Gastrocnemius medialis (tissue), 4 donors: ENCODE measurements around the gene THAP4. TPM values are rescaled to one million over a fixed set of nuclear protein-coding genes. Genes with fewer than 3 reads are reported as not detected.

Source experiments
- ATAC-seq, 2 donors: fragments of 150-250 bp; one replicate each; pipeline ENCODE4 v1.9.1; 2016
- DNase-seq, 2 donors: peaks; one replicate each; pipeline ENCODE4 v3.0.0-alpha.2; 2019
- H3K27ac ChIP-seq, 4 donors: fragments of 200-600 bp; sonication (generic); 1 replicate in 1 of 4; 2 replicates in 3 of 4; pipeline ENCODE4 v1.5.1; 2016 to 2018; ENCODE audit warnings: mild to moderate bottlenecking in 2 of 4, moderate library complexity in 1 of 4
- H3K27me3 ChIP-seq, 3 donors: fragments of 200-600 bp; sonication (generic) in 2 of 3; 1 replicate in 1 of 3; 2 replicates in 2 of 3; pipeline versions ENCODE4 v1.5.1 to v1.6.0; 2016 to 2019; ENCODE audit warnings: mild to moderate bottlenecking in 1 of 3, moderate library complexity in 1 of 3
- H3K36me3 ChIP-seq, 2 donors: fragments of 200-600 bp; sonication (generic) in 1 of 2; one replicate each; pipeline ENCODE4 v1.5.1; 2017 to 2018
- H3K4me1 ChIP-seq, 2 donors: fragments of 200-600 bp; sonication (generic) in 1 of 2; one replicate each; pipeline ENCODE4 v1.5.1; 2016 to 2017; ENCODE audit warnings: mild to moderate bottlenecking in 2 of 2
- H3K4me3 ChIP-seq, 4 donors: fragments of 200-600 bp; sonication (generic) in 3 of 4; 1 replicate in 1 of 4; 2 replicates in 3 of 4; pipeline ENCODE4 v1.5.1; 2016 to 2019; ENCODE audit warnings: mild to moderate bottlenecking in 2 of 4
- H3K9me3 ChIP-seq, 3 donors: fragments of 200-600 bp; sonication (generic) in 2 of 3; 1 replicate in 1 of 3; 2 replicates in 2 of 3; pipeline ENCODE4 v1.5.1; 2016 to 2019
- POLR2A ChIP-seq, 2 donors: fragments of 450-650 bp; IDR thresholded peaks; one replicate each; pipeline ENCODE4 v1.6.1; 2017; ENCODE audit warnings: antibody characterized with exemption in 2 of 2, mild to moderate bottlenecking in 2 of 2, moderate library complexity in 2 of 2
- in situ Hi-C, 4 donors: fragments of 200-750 bp; cut with MboI; loops; one replicate each; pipeline versions ENCODE4 v1.15.0 to v1.8.0; 2017; ENCODE audit warnings: low sequenced_read_pairs in 4 of 4
- intact Hi-C: fragments of 100-400 bp; cut with DNase I; formaldehyde crosslinking; loops from one replicate; pipeline ENCODE4 v1.15.1; 2023; ENCODE audit warnings: low total_unique reads
- total RNA-seq, 4 donors: library from RNA; depleted of rRNA; stranded (reverse); fragments of >200 nt; gene quantifications; one replicate each; pipeline versions ENCODE4 v1.1.0 to v1.2.3, GENCODE V29; 2016
- TF ChIP-seq, protein P1 (sequence below), 5 experiments: fragments of 450-650 bp in 3 of 5; fragments of 200-600 bp in 2 of 5; sonication (generic) in 2 of 5; IDR thresholded peaks in 4 of 5; conservative IDR thresholded peaks in 1 of 5; 1 replicate in 4 of 5; 2 replicates in 1 of 5; pipeline ENCODE4 v1.5.1; 2016 to 2019; ENCODE audit warnings: antibody characterized with exemption in 5 of 5, mild to moderate bottlenecking in 3 of 5, moderate library complexity in 3 of 5

THAP4 gene
- total RNA-seq, 4 donors from 2014 or later, result 71.3 to 83.3 (median 79.9) TPM

DNA sequence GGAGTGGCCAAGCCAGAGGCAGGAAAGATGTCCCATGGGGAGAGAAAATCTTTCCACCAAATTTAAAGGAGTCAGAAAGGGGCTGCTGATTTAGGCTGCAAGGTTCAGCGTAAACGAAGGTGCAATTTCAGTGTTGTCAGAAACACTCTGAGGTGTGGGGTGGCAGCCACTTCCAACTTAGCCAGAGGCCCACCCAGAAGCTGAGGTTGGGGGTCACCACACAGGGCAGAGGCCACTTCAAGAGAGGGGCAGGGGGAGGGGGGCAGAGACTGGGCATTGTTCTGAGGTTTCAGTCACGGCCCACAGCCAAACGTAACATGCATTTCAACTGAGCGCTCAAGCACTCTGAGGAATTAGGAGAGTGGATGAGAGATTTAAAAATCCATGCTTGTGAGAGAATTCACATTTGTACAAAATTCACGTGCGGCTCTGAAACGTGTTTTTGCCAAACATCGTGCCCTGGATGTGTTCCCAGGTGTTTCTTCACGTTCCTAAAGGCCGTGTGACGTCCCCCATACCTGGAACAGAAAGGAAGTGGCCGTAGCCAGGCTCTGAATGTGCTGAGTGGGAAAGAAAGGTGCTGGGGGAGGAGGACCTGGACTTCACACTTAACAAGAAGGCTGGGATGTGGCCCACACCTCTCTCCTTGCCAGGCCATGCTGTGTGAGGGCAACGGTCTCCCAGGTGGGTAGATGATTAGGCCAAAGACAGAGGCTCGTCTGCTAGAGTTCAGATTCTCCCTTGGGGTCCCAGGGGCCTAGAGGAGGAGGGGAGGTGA is 97.9 kb downstream of the THAP4 start:
- Histone ChIP-seq H3K36me3 (no peaks in the 10 kb centered on the region), H3K27ac (peak overlapping the region in 1 of 4 donors; percentile 78), H3K9me3 (no peaks in the 10 kb centered on the region), H3K4me1 (peaks cover 13 to 19% of the 10 kb centered on the region in 2 donors), H3K27me3 (peaks cover 0 to 11% (median 4%) of the 10 kb centered on the region in 3 donors), H3K4me3 (no peak overlapping the region)
- intact Hi-C loops, result no loop called here
- in situ Hi-C loops, result no loop called here
- ATAC-seq (no peak), DNase-seq (no peak)
- TF ChIP-seq, protein P1, sequence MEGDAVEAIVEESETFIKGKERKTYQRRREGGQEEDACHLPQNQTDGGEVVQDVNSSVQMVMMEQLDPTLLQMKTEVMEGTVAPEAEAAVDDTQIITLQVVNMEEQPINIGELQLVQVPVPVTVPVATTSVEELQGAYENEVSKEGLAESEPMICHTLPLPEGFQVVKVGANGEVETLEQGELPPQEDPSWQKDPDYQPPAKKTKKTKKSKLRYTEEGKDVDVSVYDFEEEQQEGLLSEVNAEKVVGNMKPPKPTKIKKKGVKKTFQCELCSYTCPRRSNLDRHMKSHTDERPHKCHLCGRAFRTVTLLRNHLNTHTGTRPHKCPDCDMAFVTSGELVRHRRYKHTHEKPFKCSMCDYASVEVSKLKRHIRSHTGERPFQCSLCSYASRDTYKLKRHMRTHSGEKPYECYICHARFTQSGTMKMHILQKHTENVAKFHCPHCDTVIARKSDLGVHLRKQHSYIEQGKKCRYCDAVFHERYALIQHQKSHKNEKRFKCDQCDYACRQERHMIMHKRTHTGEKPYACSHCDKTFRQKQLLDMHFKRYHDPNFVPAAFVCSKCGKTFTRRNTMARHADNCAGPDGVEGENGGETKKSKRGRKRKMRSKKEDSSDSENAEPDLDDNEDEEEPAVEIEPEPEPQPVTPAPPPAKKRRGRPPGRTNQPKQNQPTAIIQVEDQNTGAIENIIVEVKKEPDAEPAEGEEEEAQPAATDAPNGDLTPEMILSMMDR (IDR thresholded peaks at IDR 0.05 in 4 of 5, conservative IDR thresholded peaks at IDR 0.05 in 1 of 5), result no peak
- no peak for TF ChIP-seq POLR2A (IDR thresholded peaks at IDR 0.05)

DNA sequence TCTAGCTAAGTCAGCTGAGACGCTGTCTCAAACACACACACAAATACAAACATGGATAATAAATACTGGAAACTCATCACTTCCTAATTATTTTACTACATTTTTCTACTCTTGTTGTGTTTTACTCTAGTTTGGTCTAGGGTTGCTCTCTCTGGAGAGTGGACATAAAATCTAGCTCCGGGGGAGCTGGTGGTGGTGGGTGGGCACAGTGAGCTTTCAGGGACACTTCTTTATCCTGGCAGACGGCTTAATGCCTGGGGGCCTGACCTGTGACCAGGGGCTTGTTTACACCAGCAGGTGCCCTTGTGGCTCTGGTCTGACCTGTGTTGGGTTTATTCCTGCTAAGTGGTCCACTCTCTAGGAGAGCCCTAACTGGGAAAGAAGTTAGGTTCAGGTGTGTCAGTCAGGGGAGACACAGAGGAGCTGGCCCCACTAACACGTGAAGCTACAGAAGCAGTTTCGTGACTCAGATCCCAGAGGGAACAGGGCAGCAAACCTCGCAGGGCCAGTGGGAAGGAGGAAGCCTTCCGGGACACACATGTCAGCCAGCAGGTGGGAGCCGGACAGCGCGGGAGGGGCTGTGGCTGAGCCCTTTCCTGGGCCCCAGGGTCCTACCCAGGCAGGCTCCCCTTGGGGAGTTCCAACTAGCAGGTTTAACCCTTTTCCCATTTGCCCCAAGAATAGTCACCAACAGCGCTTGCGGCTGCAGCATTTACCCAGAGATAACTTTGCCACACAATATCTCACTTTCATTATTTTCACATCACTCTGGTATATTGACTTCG is 100.9 kb downstream of the THAP4 start:
- TF ChIP-seq POLR2A (IDR thresholded peaks at IDR 0.05), result no peak
- TF ChIP-seq, protein P1 (IDR thresholded peaks at IDR 0.05 in 4 of 5, conservative IDR thresholded peaks at IDR 0.05 in 1 of 5), result no peak
- intact Hi-C loops (no loop called here), in situ Hi-C loops (no loop called here)
- H3K9me3 ChIP-seq, result no peaks in the 10 kb centered on the region
- DNase-seq (no peak), ATAC-seq (no peak)
- H3K4me1 ChIP-seq, result peaks cover 6 to 7% of the 10 kb centered on the region in 2 donors
- H3K27me3 ChIP-seq, result no peaks in the 10 kb centered on the region
- H3K27ac ChIP-seq, result no peak overlapping the region
- H3K36me3 ChIP-seq, result no peaks in the 10 kb centered on the region
- no peak overlapping the region for H3K4me3 ChIP-seq

DNA sequence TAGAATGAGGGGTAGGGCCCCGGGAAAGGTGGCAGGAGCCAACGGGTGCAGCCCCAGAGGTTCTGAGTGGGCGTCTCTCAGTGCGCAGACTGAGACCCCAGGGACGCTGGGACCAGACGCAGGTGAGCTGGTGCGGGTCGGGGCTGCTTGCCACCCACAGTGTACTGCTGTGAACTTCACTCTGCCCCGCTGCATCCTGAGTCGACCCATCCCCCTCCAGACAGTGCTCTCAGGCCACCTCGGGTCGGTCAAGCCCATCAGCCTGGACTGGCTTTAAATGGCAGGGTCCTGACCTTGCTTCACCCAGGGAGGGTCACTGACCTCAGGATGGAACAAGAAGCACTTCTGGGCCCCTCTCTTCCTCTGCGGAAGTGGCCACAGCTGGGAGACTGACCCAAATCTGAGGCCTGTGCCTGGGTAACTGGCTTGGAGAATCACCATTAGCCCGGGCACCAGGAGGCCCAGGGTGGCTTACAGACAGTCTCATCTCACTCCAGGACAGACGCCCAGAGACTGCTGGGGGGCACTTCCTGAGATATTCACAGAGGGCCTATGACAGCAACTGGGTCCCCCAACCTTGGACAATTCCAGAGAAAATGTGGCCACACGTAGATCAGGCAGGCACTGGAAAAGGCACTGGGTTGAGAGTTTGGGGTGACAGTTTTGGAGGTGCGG is 102.1 kb downstream of the THAP4 start:
- DNase-seq, result no peak
- Histone ChIP-seq H3K27ac (no peak overlapping the region), H3K9me3 (no peaks in the 10 kb centered on the region), H3K27me3 (no peaks in the 10 kb centered on the region), H3K36me3 (no peaks in the 10 kb centered on the region), H3K4me1 (no peaks in the 10 kb centered on the region), H3K4me3 (no peak overlapping the region)
- no peak for ATAC-seq
- in situ Hi-C loops, result no loop called here
- intact Hi-C loops, result no loop called here
- TF ChIP-seq, protein P1 (IDR thresholded peaks at IDR 0.05 in 4 of 5, conservative IDR thresholded peaks at IDR 0.05 in 1 of 5), result no peak
- TF ChIP-seq POLR2A (IDR thresholded peaks at IDR 0.05), result no peak

Other genes with a start within 250 kb of the THAP4 start
- 100 to 1,000 TPM; 407 to 555 (median 524) TPM for gene STK25, start 128.6 kb downstream of the THAP4 start, total RNA-seq
- 1 to 10 TPM in 3 of 4 donors, under 1 TPM in 1; 0.92 to 4.7 (median 2.3) TPM for gene BOK, start 78.4 kb downstream of the THAP4 start, total RNA-seq
- gene ATG4B, start 535 bp upstream of the THAP4 start, total RNA-seq, result 10 to 100 TPM; 32.0 to 57.5 (median 49.8) TPM
- 1 to 10 TPM; 3.9 to 8.2 (median 5.9) TPM for gene DTYMK, start 49.7 kb upstream of the THAP4 start, total RNA-seq
- 10 to 100 TPM; 12.1 to 33.9 (median 27.5) TPM for gene ING5, start 64.9 kb upstream of the THAP4 start, total RNA-seq
- gene D2HGDH, start 97.5 kb upstream of the THAP4 start, total RNA-seq, result 10 to 100 TPM; 15.9 to 39.6 (median 20.3) TPM
- 1 to 10 TPM in 1 of 4 donors, not detected in 3; 1.6 TPM for gene GAL3ST2, start 139.7 kb upstream of the THAP4 start, total RNA-seq
- 100 to 1,000 TPM in 1 of 4 donors, 10 to 100 TPM in 1, 1 to 10 TPM in 2; 3.0 to 119 (median 19.4) TPM for gene NEU4, start 172.0 kb upstream of the THAP4 start, total RNA-seq
- gene PDCD1, start 221.7 kb upstream of the THAP4 start, total RNA-seq, result under 1 TPM in 1 of 4 donors, not detected in 3; 0.13 TPM
- not detected for gene RTP5, start 232.6 kb upstream of the THAP4 start, total RNA-seq